Endodermal cell (in vitro differentiated cells): ENCODE results near the gene PIK3R2. TPM values are rescaled to one million over a fixed set of nuclear protein-coding genes. Genes with fewer than 3 reads are reported as not detected.
A peak's percentile ranks its signal among the peaks of the same experiment; 100 is the strongest.

Experiments used
- DNase-seq: peaks from one replicate; pipeline ENCODE4 v3.0.0-alpha.2; 2017
- H3K27ac ChIP-seq: 2 replicates; pipeline ENCODE4 v1.5.1; 2013; ENCODE audit warnings: mild to moderate bottlenecking, low read depth, low read length, moderate library complexity
- H3K27me3 ChIP-seq: 2 replicates; pipeline ENCODE4 v1.6.1; 2013; ENCODE audit warnings: mild to moderate bottlenecking, low read length, moderate library complexity; ENCODE audit not compliant: insufficient read depth, control insufficient read depth, poor library complexity, severe bottlenecking
- H3K36me3 ChIP-seq: 2 replicates; pipeline ENCODE4 v1.7.0; 2013; ENCODE audit warnings: mild to moderate bottlenecking, low read length, moderate library complexity; ENCODE audit not compliant: control insufficient read depth, insufficient read depth
- H3K4me1 ChIP-seq: one replicate; pipeline ENCODE4 v1.7.0; 2013; ENCODE audit warnings: low read length; ENCODE audit not compliant: control insufficient read depth, insufficient read depth
- H3K4me3 ChIP-seq: 2 replicates; pipeline ENCODE4 v1.5.1; 2013; ENCODE audit warnings: mild to moderate bottlenecking, low read length, moderate library complexity
- H3K9ac ChIP-seq: 2 replicates; pipeline ENCODE4 v1.6.1; 2013; ENCODE audit warnings: mild to moderate bottlenecking, low read length, moderate library complexity; ENCODE audit not compliant: poor library complexity, severe bottlenecking; ENCODE audit errors: extremely low read depth
- H3K9me3 ChIP-seq: 2 replicates; pipeline ENCODE4 v1.6.1; 2013; ENCODE audit warnings: mild to moderate bottlenecking, low read length, moderate library complexity; ENCODE audit not compliant: control insufficient read depth
- H3K27ac Mint-ChIP-seq: 2 replicates; pipeline ENCODE4 v1.8.0; 2020; ENCODE audit warnings: mixed read lengths
- H3K27me3 Mint-ChIP-seq: 2 replicates; pipeline ENCODE4 v1.8.0; 2021; ENCODE audit warnings: mild to moderate bottlenecking, mixed read lengths; ENCODE audit not compliant: insufficient read depth
- H3K36me3 Mint-ChIP-seq: 2 replicates; pipeline ENCODE4 v1.8.0; 2020; ENCODE audit warnings: low read depth, mixed read lengths
- H3K4me1 Mint-ChIP-seq: 2 replicates; pipeline ENCODE4 v1.8.0; 2020; ENCODE audit warnings: mixed read lengths
- H3K4me3 Mint-ChIP-seq: 2 replicates; pipeline ENCODE4 v1.8.0; 2020; ENCODE audit warnings: mild to moderate bottlenecking, moderate library complexity, mixed read lengths
- H3K9me3 Mint-ChIP-seq: 2 replicates; pipeline ENCODE4 v1.8.0; 2020; ENCODE audit warnings: mild to moderate bottlenecking, mixed read lengths
- CTCF ChIP-seq: fragments of 200-600 bp; sonication (generic); conservative IDR thresholded peaks from 2 replicates; pipeline ENCODE4 v1.5.0; 2021; ENCODE audit warnings: antibody characterized with exemption, mild to moderate bottlenecking
- WGBS, 2 experiments: methylation state at CpG; one replicate each; pipeline versions ENCODE4 v1.1.5 to v1.1.7; 2013; ENCODE audit warnings: missing lambda C conversion rate in 2 of 2, mixed read lengths in 1 of 2; ENCODE audit not compliant: insufficient coverage in 1 of 2, insufficient read length in 1 of 2; 5-methylcytosine and 5-hydroxymethylcytosine counted together
- total RNA-seq, 2 donors: library from RNA; stranded (reverse); fragmentation: NEBNext Ultra II Directional in 1 of 2; extraction: Animal tissue kit (Norgen Biotek cat#: 25700) in 1 of 2; gene quantifications; 2 replicates in 1 of 2; 3 replicates in 1 of 2; pipeline ENCODE4 v1.2.1, GENCODE V29; 2021

The PIK3R2 gene
- total RNA-seq, 2 donors from 2014 or later, result 52.9 to 58.8 TPM

GRCh38 chr19:18130523-18131242 lies 22.3 kb upstream of the PIK3R2 start:
- no peak overlapping the region for H3K4me3 Mint-ChIP-seq
- Histone ChIP-seq H3K27ac (no peak overlapping the region), H3K36me3 (peaks cover 40% of the 10 kb centered on the region), H3K9ac (no peak overlapping the region), H3K9me3 (no peaks in the 10 kb centered on the region), H3K4me1 (no peaks in the 10 kb centered on the region), H3K27me3 (no peaks in the 10 kb centered on the region), H3K4me3 (no peak overlapping the region)
- H3K27me3 Mint-ChIP-seq, result no peaks in the 10 kb centered on the region
- WGBS, 2 experiments, result 96 to 98% methylated on average over 20 to 21 of the region's 21 CpGs
- no peak for DNase-seq
- H3K9me3 Mint-ChIP-seq, result no peaks in the 10 kb centered on the region
- no peaks in the 10 kb centered on the region for H3K4me1 Mint-ChIP-seq
- TF ChIP-seq CTCF, result no peak
- peaks cover 50% of the 10 kb centered on the region for H3K36me3 Mint-ChIP-seq
- no peak overlapping the region for H3K27ac Mint-ChIP-seq

GRCh38 chr19:18131841-18132596 lies 20.9 kb upstream of the PIK3R2 start:
- 91 to 92% methylated on average over 24 to 31 of the region's 31 CpGs for WGBS, 2 experiments
- Histone ChIP-seq H3K4me1 (no peaks in the 10 kb centered on the region), H3K9me3 (no peaks in the 10 kb centered on the region), H3K36me3 (peaks cover 34% of the 10 kb centered on the region), H3K4me3 (no peak overlapping the region), H3K27ac (no peak overlapping the region), H3K9ac (no peak overlapping the region), H3K27me3 (no peaks in the 10 kb centered on the region)
- no peak for TF ChIP-seq CTCF
- Mint-ChIP-seq H3K4me3 (no peak overlapping the region), H3K9me3 (no peaks in the 10 kb centered on the region), H3K4me1 (no peaks in the 10 kb centered on the region), H3K27ac (no peak overlapping the region), H3K36me3 (peaks cover 51% of the 10 kb centered on the region), H3K27me3 (no peaks in the 10 kb centered on the region)
- DNase-seq, result peak; percentile 83

GRCh38 chr19:18135712-18136584 lies 17.0 kb upstream of the PIK3R2 start:
- Histone ChIP-seq H3K9ac (no peak overlapping the region), H3K4me1 (no peaks in the 10 kb centered on the region), H3K27me3 (no peaks in the 10 kb centered on the region), H3K27ac (no peak overlapping the region), H3K9me3 (no peaks in the 10 kb centered on the region), H3K4me3 (no peak overlapping the region), H3K36me3 (peaks cover 29% of the 10 kb centered on the region)
- peaks cover 46% of the 10 kb centered on the region for H3K36me3 Mint-ChIP-seq
- H3K4me3 Mint-ChIP-seq, result no peak overlapping the region
- no peaks in the 10 kb centered on the region for H3K9me3 Mint-ChIP-seq
- no peak overlapping the region for H3K27ac Mint-ChIP-seq
- TF ChIP-seq CTCF, result no peak
- no peak for DNase-seq
- 94 to 96% methylated on average over 15 to 18 of the region's 18 CpGs for WGBS, 2 experiments
- H3K4me1 Mint-ChIP-seq, result no peaks in the 10 kb centered on the region
- H3K27me3 Mint-ChIP-seq, result no peaks in the 10 kb centered on the region
